Activated naive CD8-positive, alpha-beta T cell treated with anti-CD3 and anti-CD28 coated beads, Interleukin-2, amount 10 ng/mL, durations not matched to agents 7 days and 5 days (primary cell): ENCODE measurements around the gene EML3. TPM values are rescaled to one million over a fixed set of nuclear protein-coding genes. Genes with fewer than 3 reads are reported as not detected.

ENCODE experiments used
- microRNA-seq: library from miRNA; unstranded; fragments of <30 nt; microRNA quantifications from one replicate; pipeline ENCODE4 v1.2.0, GENCODE V29; 2022
- total RNA-seq, 2 experiments: library from RNA; stranded (reverse); gene quantifications; one replicate each; pipeline ENCODE4 v1.2.3, GENCODE V29; 2021

EML3 gene
- total RNA-seq, 2 experiments from 2014 or later, result 183 to 185 TPM

Small RNA genes lying within 50 kb of the gene (microRNA-seq; reads per million reads assigned to microRNA genes)
- gene MIR6747, result 2.1 reads per million

Other genes starting within 250 kb of the EML3 start
- not detected for gene SCGB1A1, start 193.7 kb downstream of the EML3 start, total RNA-seq
- gene AHNAK, start 66.0 kb downstream of the EML3 start, total RNA-seq, result 100 to 1,000 TPM; 278 to 344 TPM
- gene EEF1G, start 38.9 kb downstream of the EML3 start, total RNA-seq, result 1,000 to 10,000 TPM; 1,132 to 1,152 TPM
- 10 to 100 TPM; 27.2 to 38.2 TPM for gene TUT1, start 21.3 kb downstream of the EML3 start, total RNA-seq
- gene MTA2, start 10.9 kb downstream of the EML3 start, total RNA-seq, result 100 to 1,000 TPM; 231 to 233 TPM
- gene ROM1, start 482 bp upstream of the EML3 start, total RNA-seq, result 1 to 10 TPM; 1.4 to 2.4 TPM
- 10 to 100 TPM; 76.1 to 87.0 TPM for gene B3GAT3, start 9.2 kb upstream of the EML3 start, total RNA-seq
- 100 to 1,000 TPM; 291 to 300 TPM for gene GANAB, start 33.8 kb upstream of the EML3 start, total RNA-seq
- gene INTS5, start 40.5 kb upstream of the EML3 start, total RNA-seq, result 10 to 100 TPM; 30.1 to 30.2 TPM
- gene C11orf98, start 52.4 kb upstream of the EML3 start, total RNA-seq, result 100 to 1,000 TPM in 1 of 2 experiments, 10 to 100 TPM in 1; 99.9 to 104 TPM
- 10 to 100 TPM; 23.3 to 27.3 TPM for gene CSKMT, start 52.5 kb upstream of the EML3 start, total RNA-seq
- gene UQCC3, start 58.9 kb upstream of the EML3 start, total RNA-seq, result 1 to 10 TPM; 6.7 to 6.8 TPM
- gene LBHD1, start 59.5 kb upstream of the EML3 start, total RNA-seq, result 10 to 100 TPM; 23.5 to 23.6 TPM
- gene UBXN1, start 66.3 kb upstream of the EML3 start, total RNA-seq, result 100 to 1,000 TPM; 135 to 136 TPM
- gene LRRN4CL, start 76.8 kb upstream of the EML3 start, total RNA-seq, result under 1 TPM; 0.19 to 0.23 TPM
- gene BSCL2, start 94.6 kb upstream of the EML3 start, total RNA-seq, result 10 to 100 TPM; 29.9 to 39.4 TPM
- not detected for gene GNG3, start 94.9 kb upstream of the EML3 start, total RNA-seq
- 10 to 100 TPM; 67.9 to 72.5 TPM for gene HNRNPUL2, start 114.7 kb upstream of the EML3 start, total RNA-seq
- 10 to 100 TPM; 49.5 to 56.4 TPM for gene TTC9C, start 115.7 kb upstream of the EML3 start, total RNA-seq
- 10 to 100 TPM; 14.0 to 17.1 TPM for gene ZBTB3, start 141.4 kb upstream of the EML3 start, total RNA-seq
- gene POLR2G, start 148.8 kb upstream of the EML3 start, total RNA-seq, result 10 to 100 TPM; 79.1 to 84.6 TPM
- gene TAF6L, start 158.6 kb upstream of the EML3 start, total RNA-seq, result 10 to 100 TPM; 20.6 to 22.2 TPM
- gene TMEM179B, start 174.6 kb upstream of the EML3 start, total RNA-seq, result 10 to 100 TPM; 48.7 to 52.2 TPM
- 10 to 100 TPM; 14.0 to 15.2 TPM for gene TMEM223, start 179.2 kb upstream of the EML3 start, total RNA-seq
- gene NXF1, start 192.7 kb upstream of the EML3 start, total RNA-seq, result 100 to 1,000 TPM; 124 to 131 TPM
- gene STX5, start 219.3 kb upstream of the EML3 start, total RNA-seq, result 10 to 100 TPM; 43.4 to 44.3 TPM
- gene TEX54, start 220.1 kb upstream of the EML3 start, total RNA-seq, result not detected
- 10 to 100 TPM; 75.2 to 78.0 TPM for gene WDR74, start 226.8 kb upstream of the EML3 start, total RNA-seq